Natural killer cell (primary cell): ENCODE measurements around the gene PDE4D. TPM values are rescaled to one million over a fixed set of nuclear protein-coding genes. Genes with fewer than 3 reads are reported as not detected.

Source experiments
- ATAC-seq, 3 donors: fragments of 150-1000 bp in 2 of 3; fragments of 200-7000 bp in 1 of 3; cut with Tn5 transposase; 1 replicate in 1 of 3; 2 replicates in 2 of 3; pipeline ENCODE4 v1.10.0; 2021; ENCODE audit warnings: mild to moderate bottlenecking in 2 of 3, moderate library complexity in 2 of 3
- DNase-seq, 2 donors: peaks; one replicate each; pipeline versions ENCODE4 v3.0.0 to v3.0.0-alpha.2; 2013 to 2021; ENCODE audit warnings: mixed read lengths in 1 of 2
- H3K27ac ChIP-seq: one replicate; pipeline ENCODE4 v1.5.1; 2013; ENCODE audit warnings: mild to moderate bottlenecking, low read length
- H3K27me3 ChIP-seq: one replicate; pipeline ENCODE4 v1.6.1; 2013; ENCODE audit warnings: low read length; ENCODE audit not compliant: control insufficient read depth, insufficient read depth
- H3K36me3 ChIP-seq: one replicate; pipeline ENCODE4 v1.6.1; 2013; ENCODE audit warnings: low read length; ENCODE audit not compliant: control insufficient read depth, insufficient read depth
- H3K4me1 ChIP-seq: one replicate; pipeline ENCODE4 v1.6.1; 2013; ENCODE audit warnings: low read length; ENCODE audit not compliant: control insufficient read depth, insufficient read depth
- H3K4me3 ChIP-seq: one replicate; pipeline ENCODE4 v1.5.1; 2013; ENCODE audit warnings: low read length
- H3K9me3 ChIP-seq: one replicate; pipeline ENCODE4 v1.6.1; 2013; ENCODE audit warnings: low read length; ENCODE audit not compliant: control insufficient read depth, insufficient read depth
- H3K27ac Mint-ChIP-seq, 2 donors: one replicate each; pipeline ENCODE4 v1.8.0; 2022; ENCODE audit warnings: mild to moderate bottlenecking in 2 of 2, mixed read lengths in 2 of 2, moderate library complexity in 1 of 2
- H3K27me3 Mint-ChIP-seq, 2 donors: one replicate each; pipeline ENCODE4 v1.8.0; 2022; ENCODE audit warnings: low read depth in 2 of 2, mixed read lengths in 2 of 2
- H3K36me3 Mint-ChIP-seq: one replicate; pipeline ENCODE4 v1.8.0; 2022; ENCODE audit warnings: mixed read lengths
- H3K4me1 Mint-ChIP-seq, 2 donors: one replicate each; pipeline ENCODE4 v1.8.0; 2022; ENCODE audit warnings: mixed read lengths in 2 of 2
- H3K4me3 Mint-ChIP-seq: one replicate; pipeline ENCODE4 v1.8.0; 2022; ENCODE audit warnings: mild to moderate bottlenecking, moderate library complexity, mixed read lengths
- H3K9me3 Mint-ChIP-seq, 2 donors: one replicate each; pipeline ENCODE4 v1.8.0; 2022; ENCODE audit warnings: mixed read lengths in 2 of 2
- CTCF ChIP-seq: fragments of 200-600 bp; IDR thresholded peaks from one replicate; pipeline ENCODE4 v1.8.0; 2022; ENCODE audit warnings: antibody characterized with exemption
- WGBS: methylation state at CpG from one replicate; pipeline ENCODE4 v1.1.7; 2013; ENCODE audit warnings: missing lambda C conversion rate; ENCODE audit not compliant: insufficient coverage; 5-methylcytosine and 5-hydroxymethylcytosine counted together
- intact Hi-C: fragments of 100-400 bp; cut with micrococcal nuclease; formaldehyde crosslinking; loops from one replicate; pipeline ENCODE4 v1.14.2; 2022
- total RNA-seq, 4 donors: library from RNA; stranded (reverse); fragments of 120-200 nt in 1 of 4; gene quantifications; one replicate each; pipeline versions ENCODE4 v1.2.3 to v1.2.4, GENCODE V29; 2013 to 2022

The PDE4D gene
- total RNA-seq, 3 donors from 2014 or later (not counting 1 experiment from before 2014, with no cell fraction given) = 109 to 170 (median 116) TPM

GRCh38 chr5:59119480-59119879 lies 774.0 kb downstream of the PDE4D start:
- H3K27me3 ChIP-seq = no peaks in the 10 kb centered on the region
- ATAC-seq (no peak), DNase-seq (no peak)
- Mint-ChIP-seq H3K9me3 (no peaks in the 10 kb centered on the region), H3K27ac (no peak overlapping the region), H3K36me3 (no peaks in the 10 kb centered on the region), H3K4me1 (peaks cover 0 to 4% of the 10 kb centered on the region in 2 donors), H3K4me3 (no peak overlapping the region), H3K27me3 (no peaks in the 10 kb centered on the region)
- intact Hi-C loops = no loop called here
- no peaks in the 10 kb centered on the region for H3K36me3 ChIP-seq
- H3K9me3 ChIP-seq = no peaks in the 10 kb centered on the region
- H3K27ac ChIP-seq = no peak overlapping the region
- no CpG with 5 or more reads among the region's 1 CpG for WGBS
- H3K4me1 ChIP-seq = peaks cover 6% of the 10 kb centered on the region
- no peak for TF ChIP-seq CTCF
- H3K4me3 ChIP-seq = no peak overlapping the region

- H3K4me3 Mint-ChIP-seq = no peak overlapping the region
- H3K27ac ChIP-seq = no peak overlapping the region
- intact Hi-C loops = no loop called here
These were observed 776.2 kb downstream of the PDE4D start for GRCh38 chr5:59117320-59117719.

GRCh38 chr5:59116231-59116865 lies 777.2 kb downstream of the PDE4D start:
- Histone ChIP-seq H3K27ac (no peak overlapping the region), H3K4me1 (no peaks in the 10 kb centered on the region), H3K9me3 (no peaks in the 10 kb centered on the region), H3K4me3 (no peak overlapping the region), H3K27me3 (no peaks in the 10 kb centered on the region), H3K36me3 (no peaks in the 10 kb centered on the region)
- Mint-ChIP-seq H3K4me3 (no peak overlapping the region), H3K36me3 (no peaks in the 10 kb centered on the region), H3K4me1 (peaks cover 0 to 8% of the 10 kb centered on the region in 2 donors), H3K27ac (no peak overlapping the region), H3K9me3 (peaks cover 0 to 2% of the 10 kb centered on the region in 2 donors), H3K27me3 (no peaks in the 10 kb centered on the region)
- 93% methylated on average over 11 of the region's 11 CpGs for WGBS
- no peak for TF ChIP-seq CTCF
- ATAC-seq = no peak
- intact Hi-C loops = no loop called here
- no peak for DNase-seq

More at GRCh38 chr5:59117320-59117719, 776.2 kb downstream of the PDE4D start:
- H3K36me3 ChIP-seq = no peaks in the 10 kb centered on the region
- DNase-seq = no peak
- H3K27me3 ChIP-seq = no peaks in the 10 kb centered on the region
- Mint-ChIP-seq H3K27ac (no peak overlapping the region), H3K9me3 (peaks cover 0 to 2% of the 10 kb centered on the region in 2 donors), H3K36me3 (no peaks in the 10 kb centered on the region), H3K27me3 (no peaks in the 10 kb centered on the region), H3K4me1 (peaks cover 0 to 4% of the 10 kb centered on the region in 2 donors)
- H3K9me3 ChIP-seq = no peaks in the 10 kb centered on the region
- H3K4me3 ChIP-seq = no peak overlapping the region
- no peaks in the 10 kb centered on the region for H3K4me1 ChIP-seq
- ATAC-seq = no peak
- WGBS = 83% methylated on average over 3 of the region's 3 CpGs
- no peak for TF ChIP-seq CTCF

GRCh38 chr5:59115345-59115744 lies 778.2 kb downstream of the PDE4D start:
- no peak for DNase-seq
- peaks cover 0 to 2% of the 10 kb centered on the region in 2 donors for H3K9me3 Mint-ChIP-seq
- ATAC-seq = no peak
- no peak overlapping the region for H3K4me3 ChIP-seq
- H3K36me3 Mint-ChIP-seq = no peaks in the 10 kb centered on the region
- no peaks in the 10 kb centered on the region for H3K4me1 ChIP-seq
- peaks cover 0 to 5% of the 10 kb centered on the region in 2 donors for H3K4me1 Mint-ChIP-seq
- no peaks in the 10 kb centered on the region for H3K27me3 ChIP-seq
- H3K27ac Mint-ChIP-seq = no peak overlapping the region
- H3K27ac ChIP-seq = no peak overlapping the region
- intact Hi-C loops = no loop called here
- H3K36me3 ChIP-seq = no peaks in the 10 kb centered on the region
- TF ChIP-seq CTCF = no peak
- H3K27me3 Mint-ChIP-seq = no peaks in the 10 kb centered on the region
- H3K9me3 ChIP-seq = no peaks in the 10 kb centered on the region
- H3K4me3 Mint-ChIP-seq = no peak overlapping the region
